Progenitor cell of endocrine pancreas (in vitro differentiated cells): ENCODE measurements around the gene SPTLC2. TPM values are rescaled to one million over a fixed set of nuclear protein-coding genes. Genes with fewer than 3 reads are reported as not detected.

ENCODE experiments used
- DNase-seq: peaks from one replicate; pipeline ENCODE4 v3.0.0; 2021; ENCODE audit warnings: low spot score; ENCODE audit not compliant: unreplicated experiment
- H3K27ac Mint-ChIP-seq: 2 replicates; pipeline ENCODE4 v1.8.0; 2021; ENCODE audit warnings: mild to moderate bottlenecking, moderate library complexity, mixed read lengths
- H3K27me3 Mint-ChIP-seq: 2 replicates; pipeline ENCODE4 v1.8.0; 2021; ENCODE audit warnings: mixed read lengths
- H3K36me3 Mint-ChIP-seq: 2 replicates; pipeline ENCODE4 v1.8.0; 2022; ENCODE audit warnings: mixed read lengths; ENCODE audit not compliant: insufficient read depth
- H3K4me1 Mint-ChIP-seq: 2 replicates; pipeline ENCODE4 v1.8.0; 2021; ENCODE audit warnings: low read depth, mixed read lengths
- H3K4me3 Mint-ChIP-seq: 2 replicates; pipeline ENCODE4 v1.8.0; 2021; ENCODE audit warnings: low read depth, mild to moderate bottlenecking, moderate library complexity, mixed read lengths
- H3K9me3 Mint-ChIP-seq: 2 replicates; pipeline ENCODE4 v1.8.0; 2021; ENCODE audit warnings: low read depth, mixed read lengths
- total RNA-seq: library from RNA; stranded (reverse); gene quantifications from 2 replicates; pipeline ENCODE4 v1.2.1, GENCODE V29; 2021
- TF ChIP-seq, protein P1 (sequence below): fragments of 200-600 bp; sonication (generic); IDR thresholded peaks from one replicate; pipeline ENCODE4 v1.5.0; 2021; ENCODE audit warnings: antibody characterized with exemption, mild to moderate bottlenecking; ENCODE audit not compliant: unreplicated experiment

Gene SPTLC2
- total RNA-seq, 1 donor from 2014 or later, result 53.6 TPM

DNA sequence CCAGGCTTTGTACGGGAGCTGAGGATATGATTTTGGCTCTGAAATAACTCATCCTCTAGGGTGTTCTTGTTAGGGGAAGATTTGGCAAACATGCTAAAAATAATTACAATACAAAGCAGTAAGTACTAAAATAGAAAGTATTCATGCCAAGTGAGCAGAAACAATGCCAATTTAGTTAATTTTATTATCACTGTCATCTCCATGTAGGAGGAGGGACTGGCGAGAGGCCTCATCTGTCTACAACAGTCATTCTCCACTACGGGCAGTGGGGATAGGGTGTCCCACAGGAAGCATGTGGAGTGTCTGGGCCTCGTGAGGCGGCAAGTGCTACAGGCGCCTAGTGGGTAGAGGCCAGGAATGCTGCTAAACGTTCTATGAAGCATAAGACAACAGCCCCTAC, 121.1 kb downstream of the SPTLC2 start:
- Mint-ChIP-seq H3K9me3 (no peaks in the 10 kb centered on the region), H3K4me3 (no peak overlapping the region), H3K27me3 (peaks cover 29% of the 10 kb centered on the region), H3K4me1 (no peaks in the 10 kb centered on the region), H3K36me3 (no peaks in the 10 kb centered on the region), H3K27ac (no peak overlapping the region)
- TF ChIP-seq, protein P1, sequence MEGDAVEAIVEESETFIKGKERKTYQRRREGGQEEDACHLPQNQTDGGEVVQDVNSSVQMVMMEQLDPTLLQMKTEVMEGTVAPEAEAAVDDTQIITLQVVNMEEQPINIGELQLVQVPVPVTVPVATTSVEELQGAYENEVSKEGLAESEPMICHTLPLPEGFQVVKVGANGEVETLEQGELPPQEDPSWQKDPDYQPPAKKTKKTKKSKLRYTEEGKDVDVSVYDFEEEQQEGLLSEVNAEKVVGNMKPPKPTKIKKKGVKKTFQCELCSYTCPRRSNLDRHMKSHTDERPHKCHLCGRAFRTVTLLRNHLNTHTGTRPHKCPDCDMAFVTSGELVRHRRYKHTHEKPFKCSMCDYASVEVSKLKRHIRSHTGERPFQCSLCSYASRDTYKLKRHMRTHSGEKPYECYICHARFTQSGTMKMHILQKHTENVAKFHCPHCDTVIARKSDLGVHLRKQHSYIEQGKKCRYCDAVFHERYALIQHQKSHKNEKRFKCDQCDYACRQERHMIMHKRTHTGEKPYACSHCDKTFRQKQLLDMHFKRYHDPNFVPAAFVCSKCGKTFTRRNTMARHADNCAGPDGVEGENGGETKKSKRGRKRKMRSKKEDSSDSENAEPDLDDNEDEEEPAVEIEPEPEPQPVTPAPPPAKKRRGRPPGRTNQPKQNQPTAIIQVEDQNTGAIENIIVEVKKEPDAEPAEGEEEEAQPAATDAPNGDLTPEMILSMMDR, result no peak
- no peak for DNase-seq

DNA sequence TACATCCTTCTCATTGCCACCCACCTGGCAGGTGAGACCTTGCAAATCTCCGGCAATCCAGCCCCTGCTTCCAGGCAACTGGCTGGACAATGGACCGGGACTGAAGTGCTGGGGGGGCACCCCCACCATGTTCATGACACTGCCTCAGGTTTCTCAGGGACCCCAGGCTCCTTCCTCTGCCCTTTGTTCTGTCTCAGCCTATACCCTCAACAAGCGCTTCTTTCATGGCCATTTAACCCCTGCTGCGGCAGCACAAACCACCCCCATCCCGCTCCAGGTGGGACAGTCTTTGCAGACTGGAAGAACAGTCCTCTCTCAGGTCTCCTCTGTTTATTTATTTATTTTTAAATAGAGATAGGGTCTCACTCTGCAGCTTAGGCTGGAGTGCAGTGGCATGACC, 125.4 kb downstream of the SPTLC2 start:
- no peak for DNase-seq
- Mint-ChIP-seq H3K36me3 (no peaks in the 10 kb centered on the region), H3K4me1 (no peaks in the 10 kb centered on the region), H3K4me3 (no peak overlapping the region), H3K27me3 (peaks cover 4% of the 10 kb centered on the region), H3K9me3 (no peaks in the 10 kb centered on the region), H3K27ac (no peak overlapping the region)
- TF ChIP-seq, protein P1, result no peak

DNA sequence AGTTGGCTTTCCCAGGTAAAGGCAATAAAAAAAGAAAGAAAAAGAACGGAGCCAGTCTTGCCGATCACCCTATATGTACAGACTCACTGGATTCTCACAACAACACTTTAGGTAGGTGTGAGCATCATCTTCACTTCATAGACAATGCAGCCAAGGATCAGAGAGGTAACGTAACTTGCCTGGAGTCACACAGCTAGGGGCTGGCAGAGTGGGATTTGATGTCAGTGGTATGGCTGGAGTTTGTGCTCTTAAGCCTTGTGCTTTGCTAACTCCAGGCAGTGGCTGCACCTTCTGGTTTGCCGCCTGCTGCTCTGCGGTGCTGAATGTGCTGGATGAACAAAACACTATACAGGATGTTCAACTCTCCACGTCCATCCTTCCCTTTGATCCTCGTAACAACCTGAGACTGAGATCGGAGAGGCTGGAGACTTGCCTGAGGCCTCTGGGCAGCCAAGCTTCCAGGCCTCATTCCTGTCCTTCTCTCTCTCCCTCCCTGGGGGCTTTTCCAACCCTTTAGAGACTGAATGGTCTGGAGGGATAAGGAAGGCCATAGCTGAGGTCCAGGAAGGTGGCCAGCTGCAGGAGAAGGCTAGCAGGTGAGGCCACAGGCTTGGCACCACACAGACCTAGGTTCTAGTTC, 126.0 kb downstream of the SPTLC2 start:
- Mint-ChIP-seq H3K27ac (no peak overlapping the region), H3K27me3 (no peaks in the 10 kb centered on the region), H3K36me3 (no peaks in the 10 kb centered on the region), H3K4me1 (no peaks in the 10 kb centered on the region), H3K4me3 (no peak overlapping the region), H3K9me3 (no peaks in the 10 kb centered on the region)
- no peak for DNase-seq
- TF ChIP-seq, protein P1, result no peak

DNA sequence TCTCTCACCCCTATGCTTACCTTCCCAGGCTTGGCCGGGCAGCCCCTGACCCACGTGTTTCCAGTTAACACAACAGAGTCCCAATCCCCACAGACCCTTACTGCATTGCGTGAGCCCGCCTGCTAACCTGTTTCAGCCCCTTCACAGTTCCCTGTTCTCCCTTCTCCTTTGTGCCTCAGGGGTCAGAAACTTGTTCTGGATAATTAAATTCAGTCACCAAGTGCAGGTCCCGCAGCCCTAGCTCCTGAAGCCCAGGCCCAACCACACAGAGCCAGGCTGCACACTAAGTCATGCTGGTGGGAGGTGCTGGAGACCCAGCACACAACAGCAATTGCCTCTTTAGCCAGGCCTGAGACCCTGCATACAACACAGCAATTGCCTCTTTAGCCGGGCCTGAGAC, 127.4 kb downstream of the SPTLC2 start:
- Mint-ChIP-seq H3K27me3 (no peaks in the 10 kb centered on the region), H3K9me3 (no peaks in the 10 kb centered on the region), H3K4me1 (no peaks in the 10 kb centered on the region), H3K4me3 (no peak overlapping the region), H3K36me3 (no peaks in the 10 kb centered on the region), H3K27ac (no peak overlapping the region)
- TF ChIP-seq, protein P1, result no peak
- DNase-seq, result no peak

DNA sequence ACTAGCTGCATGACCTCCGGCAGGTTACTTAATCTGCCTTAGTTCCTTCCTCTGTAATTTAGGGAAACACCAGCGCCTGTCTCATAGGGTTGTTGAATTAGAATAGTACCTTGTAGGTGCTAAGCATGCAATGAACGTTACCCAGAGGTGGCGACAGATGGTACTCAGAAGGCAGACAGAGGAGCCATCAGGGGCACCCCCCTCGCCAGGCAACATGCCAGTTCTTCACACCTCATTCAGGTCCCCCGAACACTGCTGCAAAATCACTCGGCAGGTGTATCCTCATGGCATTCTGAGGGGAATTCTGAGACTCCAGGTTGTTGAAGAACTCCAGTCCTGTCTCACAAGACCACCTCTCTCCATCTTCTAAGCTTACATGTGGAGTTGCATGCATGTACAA, 127.9 kb downstream of the SPTLC2 start:
- H3K4me1 Mint-ChIP-seq, result no peaks in the 10 kb centered on the region

More for the DNA sequence above, 127.9 kb downstream of the SPTLC2 start:
- TF ChIP-seq, protein P1, result no peak
- no peaks in the 10 kb centered on the region for H3K27me3 Mint-ChIP-seq
- no peaks in the 10 kb centered on the region for H3K36me3 Mint-ChIP-seq
- no peak overlapping the region for H3K4me3 Mint-ChIP-seq
- H3K27ac Mint-ChIP-seq, result no peak overlapping the region
- DNase-seq, result no peak
- H3K9me3 Mint-ChIP-seq, result no peaks in the 10 kb centered on the region
